Amniotic epithelial cell (primary cell): Measurements from ENCODE around the gene MOK.

ENCODE experiments used
- DNase-seq: peaks from one replicate; pipeline ENCODE4 v3.0.0-alpha.2; 2010; ENCODE audit warnings: low read depth

The MOK gene

DNA sequence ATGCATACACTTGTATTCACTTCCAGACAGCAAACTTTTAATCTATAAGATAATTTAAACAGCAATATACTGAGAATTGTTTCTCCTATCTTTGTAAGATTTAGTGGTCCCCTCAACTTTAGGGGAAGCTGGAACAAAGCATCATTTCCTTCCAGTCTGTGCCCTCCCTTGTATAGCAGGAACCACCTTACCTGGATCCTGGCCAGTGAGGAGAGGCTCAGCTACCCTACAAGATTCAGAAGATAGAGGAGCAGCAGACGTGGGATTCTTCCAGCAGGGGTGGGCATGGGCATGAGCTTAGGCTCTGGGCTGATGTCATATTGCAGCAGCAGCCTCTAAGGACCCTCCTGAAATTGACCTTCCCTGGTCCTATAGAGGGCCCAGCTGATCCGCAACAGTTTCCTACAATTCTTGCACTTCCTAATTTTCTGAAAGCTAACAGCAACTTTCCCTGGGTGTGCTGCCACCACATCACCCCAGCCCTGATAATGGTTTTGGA is 21.3 kb downstream of the MOK start:
- no peak for DNase-seq

DNA sequence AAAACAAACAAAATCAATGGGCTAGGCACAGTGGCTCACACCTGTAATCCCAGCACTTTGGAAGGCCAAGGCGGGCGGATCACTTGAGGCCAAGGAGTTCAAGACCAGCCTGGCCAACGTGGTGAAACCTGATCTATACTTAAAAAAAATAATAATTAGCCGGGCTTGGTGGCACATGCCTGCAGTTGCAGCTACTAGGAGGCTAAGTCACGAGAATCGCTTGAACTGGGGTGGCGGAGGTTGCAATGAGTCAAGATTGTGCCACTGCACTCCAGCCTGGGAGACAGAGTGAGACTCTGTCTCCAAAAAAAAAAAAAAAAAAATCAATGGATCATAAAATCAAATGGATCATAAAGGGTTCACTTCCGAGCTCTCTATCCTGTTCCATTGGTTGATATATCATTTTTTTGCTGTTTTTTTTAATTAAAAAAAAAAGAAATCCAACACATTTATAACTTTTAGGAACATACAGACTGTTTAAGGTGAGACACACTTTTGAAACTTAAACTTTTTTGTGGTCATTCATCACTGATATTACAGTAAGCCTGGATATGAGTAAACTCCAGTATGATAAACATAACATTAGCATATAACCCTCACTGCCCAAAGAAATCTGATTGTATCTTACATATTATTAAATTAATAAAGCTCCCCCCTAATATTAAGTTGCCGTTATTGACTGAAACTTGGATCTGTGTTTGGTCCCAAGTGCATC is 22.1 kb downstream of the MOK start:
- DNase-seq, result no peak

DNA sequence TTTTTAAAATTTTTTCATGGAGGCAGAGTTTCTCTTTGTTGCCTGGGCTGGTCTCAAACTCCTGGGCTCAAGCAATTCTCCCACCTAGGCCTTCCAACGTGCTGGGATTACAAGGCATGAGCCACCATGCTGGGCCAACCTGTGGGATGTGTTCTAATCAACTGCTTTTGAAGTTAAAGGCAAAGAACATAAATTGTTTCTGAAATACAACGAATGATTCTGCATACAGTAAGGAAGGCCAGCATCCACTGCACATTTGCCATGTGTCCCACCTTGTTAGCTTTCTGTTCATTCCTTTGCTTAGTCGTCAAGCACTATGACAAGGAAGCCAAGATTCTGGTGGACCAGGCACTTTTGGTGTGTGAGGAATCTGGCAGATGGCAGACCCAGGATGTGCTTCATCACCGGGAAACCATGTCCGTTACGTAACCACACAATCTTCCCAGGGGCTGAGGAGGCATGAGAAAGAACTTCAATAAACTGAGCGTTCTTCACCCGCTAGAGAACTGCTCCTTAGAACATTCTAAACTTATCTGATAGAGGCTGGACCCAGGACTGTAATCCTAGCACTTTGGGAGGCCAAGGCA is 24.5 kb downstream of the MOK start:
- DNase-seq, result peak; percentile 98

DNA sequence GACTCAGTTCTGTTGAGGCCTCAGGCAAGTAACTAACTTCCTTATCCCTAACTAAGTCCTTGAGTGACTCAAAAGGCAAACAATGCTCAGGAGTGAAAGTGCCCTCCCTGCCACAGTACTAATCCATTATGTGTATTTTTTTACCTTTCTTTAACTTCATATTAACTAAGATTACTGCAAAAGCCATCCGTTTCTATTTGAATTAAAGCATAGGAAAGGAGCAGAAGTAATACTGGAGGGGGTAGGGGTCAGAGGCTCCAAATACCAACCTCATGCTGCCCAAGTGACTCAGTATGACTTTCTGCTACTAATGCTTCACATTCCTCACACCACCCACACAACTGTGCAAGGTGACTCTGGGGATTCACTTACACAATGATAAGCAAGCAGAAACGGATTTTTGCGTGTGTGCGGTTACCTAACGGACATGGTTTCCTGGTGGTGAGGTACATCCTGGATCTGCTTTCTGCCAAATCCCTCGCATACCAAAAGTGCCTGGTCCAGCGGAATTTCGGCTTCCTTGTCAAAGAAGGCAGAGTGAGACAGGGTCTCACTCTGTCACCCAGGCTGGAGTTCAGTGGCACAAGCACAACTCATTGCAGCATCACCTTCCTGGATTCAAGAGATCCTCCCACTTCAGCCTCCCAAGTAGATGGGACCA is 25.1 kb downstream of the MOK start:
- peak; percentile 98 for DNase-seq

DNA sequence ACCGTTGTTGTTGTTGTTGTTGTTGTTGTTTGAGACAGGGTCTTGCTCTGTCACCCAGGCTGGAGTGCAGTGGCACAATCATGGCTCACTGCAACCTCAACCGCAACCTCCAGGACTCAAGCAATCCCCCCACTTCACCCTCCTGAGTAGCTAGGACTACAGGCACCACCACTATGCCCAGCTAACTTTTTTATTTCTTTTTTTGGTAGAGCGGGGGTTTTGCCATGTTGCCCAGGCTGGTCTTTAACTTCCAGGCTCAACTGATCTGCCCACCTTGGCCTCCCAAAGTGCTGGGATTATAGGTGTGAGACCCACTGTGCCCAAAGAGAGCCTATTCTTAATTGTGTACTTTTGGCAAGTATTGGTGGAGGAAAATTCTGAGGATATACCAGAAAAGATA is 25.7 kb downstream of the MOK start:
- no peak for DNase-seq

DNA sequence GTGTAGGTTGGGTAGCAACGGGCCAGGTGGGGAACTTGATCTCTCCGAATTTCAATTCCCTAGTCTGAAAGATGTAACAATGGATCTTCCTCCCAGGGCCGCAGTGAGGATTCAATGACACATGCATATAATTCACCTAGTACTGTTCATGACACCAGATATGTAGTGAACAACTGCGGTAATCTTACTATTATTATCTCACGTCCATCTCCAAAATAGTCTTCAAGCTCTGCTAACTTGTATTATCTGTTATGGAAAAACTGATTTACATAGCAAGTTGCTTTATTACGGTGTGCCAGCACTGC is 26.4 kb downstream of the MOK start:
- no peak for DNase-seq

DNA sequence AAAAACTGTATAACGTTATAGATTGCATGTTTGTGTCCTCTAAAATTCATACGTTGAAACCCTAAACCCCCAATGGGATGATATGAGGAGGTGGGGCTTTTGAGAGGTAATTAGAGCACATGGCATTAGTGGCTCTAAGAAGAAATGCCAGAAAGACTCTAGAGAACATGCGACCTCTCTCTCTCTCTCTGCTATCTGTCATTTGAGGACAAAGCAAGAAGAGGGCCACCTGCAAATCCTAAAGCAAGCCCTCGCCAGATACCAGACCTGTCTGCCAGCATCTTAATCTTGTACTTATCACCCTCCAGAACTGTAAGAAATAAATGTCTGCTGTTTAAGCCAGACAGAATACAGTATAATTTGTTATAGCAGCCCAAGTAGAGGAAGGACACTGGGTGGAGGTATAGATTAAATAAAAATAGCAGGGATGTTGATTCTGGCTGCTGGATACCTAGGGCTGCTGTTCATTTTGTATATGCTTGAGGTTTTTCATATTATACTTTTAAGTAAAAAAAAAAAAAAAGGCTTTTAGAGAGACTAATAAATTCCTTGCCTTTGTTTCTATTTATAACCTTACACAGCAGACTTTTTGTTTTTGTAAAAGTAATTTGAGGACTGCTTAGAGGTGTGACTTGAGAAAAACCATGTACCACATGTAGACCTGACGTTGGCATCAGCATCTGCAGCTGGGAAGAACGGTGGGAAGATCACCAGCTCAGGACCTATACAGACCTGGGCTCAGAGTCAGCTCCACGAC is 26.9 kb downstream of the MOK start:
- DNase-seq, result no peak

DNA sequence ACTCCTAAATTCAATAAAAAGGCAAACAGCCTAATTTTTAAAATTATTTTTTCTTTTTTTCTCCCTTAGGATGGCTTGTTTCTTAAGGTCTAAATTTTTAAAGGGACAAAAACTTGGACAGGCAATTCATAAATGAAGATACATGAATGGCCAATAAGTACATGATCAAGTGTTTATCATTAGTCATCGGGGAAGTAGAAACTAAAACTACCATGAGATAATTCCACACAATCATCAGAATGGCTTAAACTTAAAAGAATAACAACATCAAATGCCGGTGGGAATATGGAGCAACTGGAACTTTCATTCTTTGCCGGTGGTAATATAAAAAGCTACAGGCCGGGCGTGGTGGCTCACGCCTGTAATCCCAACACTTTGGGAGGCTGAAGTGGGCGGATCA is 29.1 kb downstream of the MOK start:
- no peak for DNase-seq

DNA sequence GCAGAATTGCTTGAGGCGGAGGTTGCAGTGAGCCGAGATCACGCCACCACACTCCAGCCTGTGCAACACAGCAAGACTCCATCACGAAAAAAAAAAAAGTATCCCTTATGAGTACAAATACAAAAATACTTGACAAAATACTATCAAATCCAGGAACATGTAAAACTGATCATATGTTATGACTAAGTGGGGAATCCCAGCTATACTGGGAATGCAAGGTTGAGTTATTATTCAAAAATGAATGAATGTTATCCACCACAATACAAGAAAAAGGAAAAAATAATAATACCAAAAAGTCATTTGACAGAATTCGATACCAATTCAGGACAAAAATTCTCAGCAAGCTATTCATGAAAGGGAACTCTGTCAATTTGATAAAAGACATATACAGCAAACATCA is 32.6 kb downstream of the MOK start:
- no peak for DNase-seq

DNA sequence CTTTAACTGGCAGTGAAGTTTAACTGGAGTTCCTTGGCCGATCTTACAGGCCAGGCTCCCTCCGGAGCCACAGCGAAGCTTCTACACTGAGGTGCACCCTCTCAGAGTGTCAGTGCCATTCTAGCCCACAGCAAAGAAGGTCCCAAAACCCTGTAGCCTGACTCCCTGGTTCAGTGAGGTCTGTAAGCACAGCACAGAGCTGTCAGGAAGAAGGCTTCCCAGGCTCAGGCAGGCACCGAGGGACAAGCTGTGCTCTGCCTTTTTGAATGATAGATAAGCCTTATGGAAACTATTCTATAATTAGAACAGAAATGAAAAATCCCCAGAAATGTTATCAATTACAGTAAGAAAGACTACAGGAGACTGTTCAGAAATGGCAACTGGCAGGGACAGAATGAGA is 40.2 kb downstream of the MOK start:
- no peak for DNase-seq

DNA sequence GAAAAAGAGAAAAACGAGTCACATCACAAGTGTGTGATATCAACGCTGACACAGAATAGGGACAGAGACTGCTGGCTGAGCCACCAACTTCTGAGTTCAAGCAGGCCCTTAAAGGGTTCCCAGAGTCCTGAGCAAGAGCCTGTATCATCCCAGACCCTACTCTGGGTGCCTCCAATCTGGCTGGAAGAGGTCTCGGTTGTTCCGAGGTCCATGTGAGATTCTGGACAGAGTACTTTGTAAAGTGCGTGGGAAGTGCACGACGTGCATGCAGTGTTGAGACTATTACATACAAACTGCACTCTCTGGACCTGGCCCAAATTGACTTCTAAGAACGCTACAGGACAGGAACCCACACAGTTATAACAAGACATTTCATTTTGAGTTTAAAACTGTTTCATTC is 40.6 kb downstream of the MOK start:
- DNase-seq, result no peak

DNA sequence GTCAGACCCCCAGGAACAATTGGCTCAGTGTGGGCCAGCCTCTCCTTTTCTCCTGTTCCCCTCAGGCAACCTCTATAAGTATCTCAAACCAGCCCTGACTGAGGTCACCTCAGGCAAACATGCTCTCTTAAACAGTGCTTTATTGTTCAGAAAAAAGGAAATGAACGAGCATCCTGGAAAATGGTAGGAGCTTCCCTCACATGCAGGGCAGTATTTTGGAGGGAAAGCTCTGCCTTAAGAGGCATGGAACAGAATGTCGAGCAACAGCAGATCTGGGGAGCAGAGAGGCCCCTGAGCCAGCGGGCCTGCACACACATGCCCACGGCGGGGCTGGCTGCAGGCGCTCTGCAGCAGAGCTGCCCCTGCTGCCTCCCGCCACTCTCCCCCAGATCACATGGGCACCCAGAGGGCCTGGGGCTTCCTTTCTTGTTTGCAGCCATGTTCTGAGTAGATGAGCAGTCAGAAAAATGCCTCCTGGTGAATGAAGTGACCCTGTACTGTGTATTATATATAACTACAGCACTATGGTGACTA is 42.0 kb downstream of the MOK start:
- peak; percentile 16 for DNase-seq

DNA sequence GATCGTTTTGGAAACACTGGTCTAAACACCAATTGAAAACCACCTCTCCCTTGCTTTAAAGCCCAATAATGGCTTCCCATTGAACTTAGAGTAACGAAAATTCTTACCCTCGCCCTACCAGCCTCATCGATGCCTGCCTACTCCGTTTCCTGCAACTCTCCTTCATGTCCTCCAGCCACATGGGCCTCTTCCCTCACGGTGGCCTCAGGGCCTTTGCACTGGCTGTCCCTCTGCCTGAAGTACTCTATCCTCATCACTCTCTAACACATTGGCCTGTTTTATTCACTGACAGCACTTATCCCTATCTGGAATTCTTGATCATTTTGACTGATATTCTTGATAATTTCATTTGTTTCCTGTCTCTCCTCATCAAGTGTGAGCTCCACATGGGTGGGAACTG is 46.8 kb downstream of the MOK start:
- no peak for DNase-seq

DNA sequence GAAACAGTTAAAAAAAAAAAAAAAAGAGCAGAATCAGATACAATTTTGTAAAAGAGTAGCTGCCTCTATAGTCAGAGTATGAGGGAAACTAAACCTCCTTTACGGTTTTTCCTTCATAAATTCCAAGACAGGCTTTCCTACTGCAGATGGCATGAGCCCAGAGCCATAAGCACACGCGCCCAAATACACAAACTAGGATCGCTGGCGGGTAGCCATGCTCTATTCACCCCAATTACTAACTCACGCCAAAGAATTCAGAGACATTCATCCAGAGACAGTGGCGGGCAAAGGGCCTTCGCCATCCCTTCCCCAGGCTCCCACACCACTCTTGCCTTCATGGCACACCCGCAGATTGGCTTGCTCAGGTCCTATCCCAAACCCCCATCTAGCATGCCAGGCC is 48.2 kb downstream of the MOK start:
- no peak for DNase-seq

DNA sequence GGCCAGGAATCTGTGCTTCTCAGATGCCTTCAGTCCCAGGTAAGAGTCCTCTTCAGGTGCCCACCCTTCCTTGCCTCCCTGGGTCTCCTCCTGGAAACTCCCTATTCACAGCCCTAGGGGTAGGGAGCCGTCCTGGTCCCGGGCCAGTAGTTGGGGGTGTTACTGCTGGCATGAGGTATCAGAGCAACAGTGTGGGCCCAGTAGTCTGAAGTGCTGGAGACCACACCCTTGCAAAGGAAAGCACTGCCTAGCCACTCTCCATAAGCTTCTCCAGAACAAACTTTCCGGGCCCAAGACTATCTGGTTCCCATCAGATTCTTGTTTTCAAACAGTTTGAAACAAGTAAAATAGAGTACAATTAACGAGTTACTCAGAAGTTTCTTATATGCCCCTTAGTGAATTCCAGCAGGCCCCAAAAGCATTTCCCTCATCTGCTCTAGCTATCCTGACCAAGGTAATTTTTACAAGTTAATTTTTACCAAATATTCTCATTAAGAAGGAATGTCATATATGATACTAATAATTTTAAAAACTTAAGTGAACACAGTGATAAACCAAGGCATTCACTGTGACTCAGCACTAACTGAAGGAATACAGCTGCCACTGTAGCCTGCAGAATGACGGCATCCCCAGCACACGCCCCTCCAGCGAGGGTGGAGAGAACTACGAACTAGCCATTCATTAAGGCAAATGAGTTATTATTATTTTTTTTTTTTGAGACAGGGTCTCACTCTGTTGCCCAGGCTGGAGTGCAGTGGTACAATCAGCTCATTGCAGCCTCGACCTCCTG is 49.4 kb downstream of the MOK start:
- peak; percentile 60 for DNase-seq

DNA sequence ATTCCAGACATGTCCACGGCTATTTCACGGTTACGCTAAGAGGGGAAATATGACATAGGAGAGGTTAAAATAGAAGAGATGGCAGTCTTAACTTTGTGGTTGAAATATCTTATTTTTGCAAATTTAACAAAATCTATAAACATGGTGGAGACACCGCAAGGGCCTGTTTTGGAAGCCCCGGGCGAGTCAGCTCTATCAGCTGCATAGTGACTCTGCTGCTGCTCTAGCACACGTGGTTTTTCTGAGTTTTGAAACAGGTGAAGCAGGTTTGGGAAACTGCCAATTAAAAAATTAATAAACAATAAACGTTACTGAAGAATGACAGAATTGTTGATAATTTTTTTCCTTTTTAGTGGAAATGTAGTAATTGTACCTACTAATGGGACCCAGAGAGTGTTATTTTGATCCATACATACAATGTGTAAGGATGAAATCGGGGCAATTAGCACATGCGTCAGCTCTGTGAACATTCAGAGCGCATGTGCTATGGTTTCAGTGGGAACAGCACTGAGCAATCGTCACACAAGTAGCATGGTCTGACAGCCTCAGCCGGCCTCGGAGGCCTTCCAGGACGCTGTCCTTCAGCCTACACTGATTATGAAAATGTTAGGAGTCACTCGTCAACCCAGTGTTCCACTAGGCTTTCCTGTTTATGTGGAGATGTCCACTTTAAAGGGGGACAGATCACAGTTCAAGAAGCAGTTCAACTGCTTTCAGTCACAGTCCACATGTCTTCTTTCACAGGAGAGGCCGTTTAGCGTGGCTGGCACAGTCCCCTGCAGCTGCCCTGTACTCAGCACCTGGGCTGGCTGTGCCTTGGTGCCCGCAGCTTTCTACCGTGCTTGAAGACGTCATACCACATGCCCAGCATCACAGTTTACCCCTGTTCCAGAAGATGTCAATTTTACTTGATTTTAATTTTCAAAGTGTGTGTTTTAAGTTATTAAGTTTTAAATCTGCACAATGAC is 51.8 kb downstream of the MOK start:
- no peak for DNase-seq

DNA sequence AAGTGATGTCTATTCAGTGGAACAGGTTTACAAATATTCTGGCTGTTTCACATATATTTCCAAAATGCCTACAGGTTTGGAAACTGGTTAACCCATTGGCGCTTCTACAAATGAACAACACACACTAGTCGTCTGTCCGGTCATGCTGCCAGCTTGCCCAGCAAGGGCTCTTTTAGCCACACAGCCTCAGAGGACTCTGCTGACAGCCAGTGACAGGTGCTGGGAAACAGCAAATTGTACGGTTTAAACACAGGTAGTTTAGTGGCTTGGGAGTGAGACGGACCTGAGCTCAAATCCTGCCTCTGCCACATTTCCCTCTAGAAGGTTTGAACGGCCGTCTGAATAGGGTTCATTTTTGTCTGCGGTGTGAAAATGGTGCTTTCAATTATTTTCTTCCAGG is 53.8 kb downstream of the MOK start:
- DNase-seq, result no peak

DNA sequence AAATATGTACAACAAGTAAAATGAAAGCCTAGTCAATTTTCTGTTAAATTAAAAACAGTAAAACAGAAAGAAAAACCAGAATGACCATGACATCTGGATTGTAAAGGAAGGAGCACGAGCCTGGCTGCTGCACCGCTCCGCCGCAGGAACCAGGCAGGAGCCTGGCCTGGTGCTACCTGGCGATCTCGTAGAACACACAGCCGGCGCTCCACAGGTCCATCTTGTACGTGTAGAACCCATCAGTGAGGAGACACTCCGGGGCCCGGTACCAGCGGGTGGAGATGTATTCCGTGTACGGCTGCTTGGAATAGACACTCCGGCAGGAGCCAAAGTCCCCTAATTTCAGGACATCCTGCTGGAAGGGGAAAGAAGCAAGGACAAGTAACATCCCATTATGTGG is 54.3 kb downstream of the MOK start:
- DNase-seq, result no peak

DNA sequence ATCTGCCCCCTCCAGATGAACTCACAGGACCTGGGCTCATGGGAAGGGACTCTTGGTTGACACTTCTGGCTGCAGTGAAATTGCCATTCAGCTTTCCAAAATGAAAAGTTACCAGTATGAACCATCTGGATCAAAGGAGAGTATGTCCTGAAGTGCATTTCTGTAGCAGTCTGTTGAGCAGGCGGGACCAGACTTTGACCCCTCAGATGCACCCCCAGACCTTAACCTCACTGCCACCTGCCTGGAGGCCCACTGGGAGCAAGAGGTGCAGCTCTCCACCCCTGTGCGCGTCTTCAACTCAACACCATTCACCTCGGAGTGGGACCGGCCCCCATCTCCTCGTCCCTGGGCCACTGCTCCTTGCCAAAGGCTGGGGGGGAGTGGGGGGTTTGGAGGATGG is 55.0 kb downstream of the MOK start:
- DNase-seq, result no peak

DNA sequence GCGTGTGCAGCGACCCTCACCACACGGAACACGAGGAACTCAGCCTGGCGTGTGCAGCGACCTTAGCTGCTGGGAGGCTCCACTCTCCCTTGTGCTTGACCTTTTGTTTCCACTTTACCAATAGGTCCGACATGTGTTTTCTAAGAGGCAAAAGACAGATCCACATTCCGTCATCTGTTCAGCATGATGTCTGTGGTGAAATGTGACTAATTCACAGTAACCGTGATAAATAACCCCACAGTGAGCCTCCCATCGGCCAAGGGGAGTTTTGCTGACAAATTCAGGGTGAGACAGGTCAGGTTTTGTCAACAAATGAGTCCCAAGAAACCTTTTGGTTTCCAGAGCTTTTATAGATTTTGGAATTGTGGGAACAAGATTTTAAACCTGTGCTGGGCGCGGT is 55.9 kb downstream of the MOK start:
- peak; percentile 94 for DNase-seq

DNA sequence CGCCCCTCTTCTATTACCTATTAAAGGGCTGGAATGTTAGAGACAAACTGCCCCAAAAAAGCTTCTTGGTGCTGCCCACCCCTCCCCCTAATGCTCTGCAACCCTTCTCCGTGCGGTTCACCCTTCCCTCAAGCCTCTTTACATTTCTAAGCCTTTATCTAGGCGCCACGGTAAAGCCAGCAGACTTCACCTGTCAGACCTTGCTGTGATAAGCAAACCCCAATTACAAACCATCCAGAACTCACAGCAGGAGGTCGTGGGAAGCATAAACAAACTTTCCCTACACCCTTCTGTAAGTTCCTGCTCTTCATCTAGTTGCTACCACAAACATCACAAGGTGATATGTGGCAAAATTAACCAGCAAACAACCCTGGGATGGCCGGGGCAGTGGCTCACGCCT is 56.8 kb downstream of the MOK start:
- DNase-seq, result peak; percentile 64
